Measurements from ENCODE around the gene ZFAND3.
A peak's percentile ranks its signal among the peaks of the same experiment; 100 is the strongest.

The ZFAND3 gene

DNA sequence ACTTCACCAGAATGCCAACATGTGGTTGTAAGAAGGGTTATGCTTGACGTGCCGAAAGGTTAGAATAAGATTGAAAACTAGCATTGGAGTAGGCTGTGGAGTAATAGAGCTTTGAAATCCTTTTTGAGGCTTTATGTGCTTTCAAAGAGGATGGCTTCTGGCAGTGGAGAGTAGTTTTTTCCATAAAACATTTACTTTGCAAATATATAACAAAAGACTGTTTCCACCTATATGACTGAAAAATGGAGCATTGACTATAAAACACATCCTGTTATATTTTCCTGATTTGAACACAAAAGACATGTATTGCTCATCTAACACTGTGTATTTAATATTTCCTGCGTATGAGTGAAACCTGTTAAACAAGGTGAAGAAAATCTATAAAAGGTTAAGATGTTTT lies 38.8 kb downstream of the ZFAND3 start:
- Histone ChIP-seq H3K4me1 (no peaks in the 10 kb centered on the region), H3K36me3 (no peaks in the 10 kb centered on the region), H3K4me3 (ENCODE audit: low read depth, low read length) (no peak overlapping the region), H3K9me3 (no peaks in the 10 kb centered on the region), H3K27me3 (no peaks in the 10 kb centered on the region)
- TF ChIP-seq, protein P1, sequence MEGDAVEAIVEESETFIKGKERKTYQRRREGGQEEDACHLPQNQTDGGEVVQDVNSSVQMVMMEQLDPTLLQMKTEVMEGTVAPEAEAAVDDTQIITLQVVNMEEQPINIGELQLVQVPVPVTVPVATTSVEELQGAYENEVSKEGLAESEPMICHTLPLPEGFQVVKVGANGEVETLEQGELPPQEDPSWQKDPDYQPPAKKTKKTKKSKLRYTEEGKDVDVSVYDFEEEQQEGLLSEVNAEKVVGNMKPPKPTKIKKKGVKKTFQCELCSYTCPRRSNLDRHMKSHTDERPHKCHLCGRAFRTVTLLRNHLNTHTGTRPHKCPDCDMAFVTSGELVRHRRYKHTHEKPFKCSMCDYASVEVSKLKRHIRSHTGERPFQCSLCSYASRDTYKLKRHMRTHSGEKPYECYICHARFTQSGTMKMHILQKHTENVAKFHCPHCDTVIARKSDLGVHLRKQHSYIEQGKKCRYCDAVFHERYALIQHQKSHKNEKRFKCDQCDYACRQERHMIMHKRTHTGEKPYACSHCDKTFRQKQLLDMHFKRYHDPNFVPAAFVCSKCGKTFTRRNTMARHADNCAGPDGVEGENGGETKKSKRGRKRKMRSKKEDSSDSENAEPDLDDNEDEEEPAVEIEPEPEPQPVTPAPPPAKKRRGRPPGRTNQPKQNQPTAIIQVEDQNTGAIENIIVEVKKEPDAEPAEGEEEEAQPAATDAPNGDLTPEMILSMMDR (IDR thresholded peaks at IDR 0.05; ENCODE audit: low read depth, low read length): no peak
- no peak for DNase-seq

DNA sequence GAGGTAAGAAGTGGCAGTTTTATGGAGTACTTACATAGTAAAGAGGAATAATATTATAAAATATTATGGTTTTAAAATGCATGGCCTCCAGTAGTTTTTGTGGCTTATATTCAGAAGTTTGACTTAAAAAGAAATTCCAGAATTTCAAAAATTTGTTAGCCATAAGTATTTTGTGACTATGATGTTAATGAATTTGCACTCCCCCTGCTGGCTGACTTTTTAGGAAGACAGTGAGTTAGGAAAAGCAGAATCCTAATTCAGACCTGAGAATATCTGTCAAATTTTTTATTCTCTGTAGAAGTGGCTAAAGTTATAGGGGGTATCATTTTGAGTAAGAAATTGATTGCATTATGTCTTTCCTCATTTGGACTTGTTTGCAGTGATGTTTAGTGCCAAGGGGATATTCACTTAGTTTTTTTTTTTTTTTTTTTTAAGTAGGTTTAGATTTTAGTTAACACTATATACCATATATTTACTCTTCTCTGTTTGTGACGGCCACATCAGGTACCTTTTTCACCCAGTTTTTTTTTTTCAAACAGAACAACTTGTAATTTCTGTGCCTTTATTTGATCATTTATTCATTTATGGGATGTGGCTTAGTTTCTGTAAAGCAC lies 40.8 kb downstream of the ZFAND3 start:
- H3K9me3 ChIP-seq: no peaks in the 10 kb centered on the region
- TF ChIP-seq, protein P1 (IDR thresholded peaks at IDR 0.05; ENCODE audit: low read depth, low read length): peak; percentile 75
- no peaks in the 10 kb centered on the region; the same call in 1 of the 2 replicates for H3K36me3 ChIP-seq
- no peaks in the 10 kb centered on the region for H3K27me3 ChIP-seq
- peak; percentile 61 for DNase-seq
- no peak overlapping the region for H3K4me3 ChIP-seq (ENCODE audit: low read depth, low read length)
- H3K4me1 ChIP-seq: no peaks in the 10 kb centered on the region

DNA sequence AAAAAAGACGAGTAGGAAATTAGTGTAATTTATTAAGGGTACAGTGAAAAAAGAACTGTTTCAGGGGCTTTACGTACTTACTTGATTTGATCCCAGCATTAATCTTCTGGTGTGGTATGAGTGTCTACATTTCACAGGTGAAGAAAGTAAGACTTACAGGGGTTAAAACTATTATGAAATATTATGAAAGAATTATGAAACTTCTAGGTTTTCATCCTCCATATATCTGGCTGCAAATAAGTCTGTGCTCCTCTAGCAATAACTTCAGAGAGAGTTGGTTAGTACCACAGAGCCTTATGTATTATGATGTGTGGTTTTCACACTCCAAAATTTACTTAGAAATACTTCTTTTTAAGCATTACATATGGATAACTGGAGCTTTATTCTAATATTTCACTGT lies 41.9 kb downstream of the ZFAND3 start:
- Histone ChIP-seq H3K9me3 (no peaks in the 10 kb centered on the region), H3K4me1 (no peaks in the 10 kb centered on the region), H3K4me3 (ENCODE audit: low read depth, low read length) (no peak overlapping the region), H3K27me3 (no peaks in the 10 kb centered on the region), H3K36me3 (no peaks in the 10 kb centered on the region; the same call in 1 of the 2 replicates)
- TF ChIP-seq, protein P1 (IDR thresholded peaks at IDR 0.05; ENCODE audit: low read depth, low read length): no peak
- DNase-seq: no peak

DNA sequence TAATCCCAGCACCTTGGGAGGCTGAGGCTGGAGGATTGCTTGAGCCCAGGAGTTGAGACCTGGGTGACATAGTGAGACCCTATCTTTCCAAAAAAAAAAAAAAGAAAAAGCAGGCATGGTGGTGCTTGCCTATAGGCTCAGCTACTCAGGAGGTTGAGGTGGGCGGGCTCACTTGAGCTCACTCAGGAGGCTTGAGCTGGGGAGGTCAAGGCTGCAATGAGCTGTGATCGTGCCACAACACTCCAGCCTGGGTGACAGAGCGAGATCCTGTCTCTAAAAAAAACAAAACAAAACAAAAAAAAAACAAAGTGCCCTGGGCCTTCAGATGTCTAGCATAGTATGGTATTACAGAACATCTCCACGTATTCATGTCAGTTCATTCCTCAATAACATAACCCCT lies 42.9 kb downstream of the ZFAND3 start:
- Histone ChIP-seq H3K27me3 (no peaks in the 10 kb centered on the region), H3K4me3 (ENCODE audit: low read depth, low read length) (no peak overlapping the region), H3K9me3 (no peaks in the 10 kb centered on the region), H3K4me1 (no peaks in the 10 kb centered on the region), H3K36me3 (no peaks in the 10 kb centered on the region; the same call in 1 of the 2 replicates)
- DNase-seq: no peak
- TF ChIP-seq, protein P1 (IDR thresholded peaks at IDR 0.05; ENCODE audit: low read depth, low read length): no peak

DNA sequence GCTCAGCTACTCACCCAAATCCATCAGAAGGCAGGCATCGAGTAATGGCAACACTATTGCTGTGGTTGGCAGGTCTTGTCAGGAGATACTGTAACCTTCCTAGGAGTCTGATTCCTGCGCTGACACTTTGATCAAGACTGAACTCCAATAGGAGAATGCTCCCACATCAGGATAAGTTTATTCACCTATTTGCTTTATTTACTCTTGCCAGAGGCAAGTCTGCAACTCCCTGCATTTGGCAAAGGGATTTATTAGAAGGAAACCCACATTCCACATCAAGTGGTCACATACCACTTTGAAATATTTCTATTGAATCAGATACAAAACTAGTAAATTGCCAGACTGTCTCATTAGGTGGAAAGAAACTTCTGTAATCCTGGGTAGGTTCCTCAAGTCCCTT lies 43.5 kb downstream of the ZFAND3 start:
- TF ChIP-seq, protein P1 (IDR thresholded peaks at IDR 0.05; ENCODE audit: low read depth, low read length): no peak
- Histone ChIP-seq H3K4me1 (no peaks in the 10 kb centered on the region), H3K36me3 (no peaks in the 10 kb centered on the region; the same call in 1 of the 2 replicates), H3K27me3 (no peaks in the 10 kb centered on the region), H3K9me3 (no peaks in the 10 kb centered on the region), H3K4me3 (ENCODE audit: low read depth, low read length) (no peak overlapping the region)
- DNase-seq: no peak

DNA sequence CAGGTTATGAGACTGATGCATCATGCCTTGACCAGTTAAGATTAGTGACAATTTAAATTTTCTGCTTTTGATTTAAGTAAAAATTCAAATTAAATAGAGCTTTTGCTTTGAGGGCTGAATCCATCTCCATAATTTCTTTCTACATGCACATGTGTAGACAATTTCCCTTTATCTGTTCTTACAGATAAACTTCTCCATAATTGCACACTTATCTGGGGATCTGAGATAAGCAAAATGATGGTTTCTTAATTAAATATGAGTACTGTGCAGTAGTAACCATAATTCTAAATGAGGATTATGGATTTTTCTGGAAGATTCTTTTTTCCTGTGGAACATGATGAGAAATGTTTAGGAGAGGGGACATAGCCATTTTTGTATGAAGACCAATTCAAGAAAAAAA lies 44.7 kb downstream of the ZFAND3 start:
- Histone ChIP-seq H3K27me3 (no peaks in the 10 kb centered on the region), H3K4me1 (no peaks in the 10 kb centered on the region), H3K36me3 (no peaks in the 10 kb centered on the region; the same call in 1 of the 2 replicates), H3K4me3 (ENCODE audit: low read depth, low read length) (no peak overlapping the region), H3K9me3 (no peaks in the 10 kb centered on the region)
- no peak for DNase-seq
- TF ChIP-seq, protein P1 (IDR thresholded peaks at IDR 0.05; ENCODE audit: low read depth, low read length): no peak
